Panc1 (cell line): Measurements from ENCODE around the gene SLC39A10. TPM values are rescaled to one million over a fixed set of nuclear protein-coding genes. Genes with fewer than 3 reads are reported as not detected.

Experiments used
- ATAC-seq: fragments of 200-7000 bp; cut with Tn5 transposase; 2 replicates; pipeline ENCODE4 v1.9.1; 2020; ENCODE audit warnings: mild to moderate bottlenecking, moderate library complexity
- BruUV-seq: library from RNA; stranded (reverse); fragments of 400-500 nt; replicated peaks from 2 replicates; lab custom pipeline; 2021; lab: Mats Ljungman, UMichigan
- CTCF ChIA-PET: fragments of 300-600 bp; sonication (Branson Sonifier 250); formaldehyde crosslinking; loops from one replicate; lab custom pipeline; 2022; ENCODE audit warnings: antibody characterized with exemption; lab: Charles Lee
- POLR2A ChIA-PET: fragments of 300-600 bp; sonication (Branson Sonifier 250); formaldehyde crosslinking; loops from one replicate; lab custom pipeline; 2022; ENCODE audit warnings: antibody characterized with exemption; lab: Charles Lee
- DNase-seq: peaks from one replicate; pipeline ENCODE4 v3.0.0-alpha.2; 2010; ENCODE audit warnings: low read depth, low spot score
- H3K27ac ChIP-seq: 2 replicates; pipeline ENCODE4 v1.5.1; 2011; ENCODE audit warnings: mild to moderate bottlenecking, low read length, inconsistent platforms
- H3K27me3 ChIP-seq: fragments of 200-500 bp; sonication (Bioruptor generic); 2 replicates; pipeline ENCODE4 v1.6.0; 2014; ENCODE audit warnings: low read length, inconsistent platforms; ENCODE audit not compliant: control insufficient read depth, insufficient read depth
- H3K36me3 ChIP-seq: fragments of 200-500 bp; sonication (Bioruptor generic); 2 replicates; pipeline ENCODE4 v1.5.1; 2014; ENCODE audit warnings: inconsistent platforms, mild to moderate bottlenecking, low read length, moderate library complexity; ENCODE audit not compliant: control insufficient read depth, insufficient read depth
- H3K4me1 ChIP-seq: 2 replicates; pipeline ENCODE4 v1.5.1; 2011; ENCODE audit warnings: inconsistent platforms, mild to moderate bottlenecking, low read length, moderate library complexity; ENCODE audit not compliant: control insufficient read depth, insufficient read depth
- H3K4me3 ChIP-seq, 2 experiments: 2 replicates each; pipeline ENCODE4 v1.5.1; 2011 to 2012; ENCODE audit warnings: low read depth in 2 of 2, low read length in 2 of 2, mild to moderate bottlenecking in 2 of 2, inconsistent platforms in 1 of 2, moderate library complexity in 1 of 2
- H3K9me3 ChIP-seq: fragments of 200-500 bp; sonication (Bioruptor generic); 2 replicates; pipeline ENCODE4 v1.5.1; 2014; ENCODE audit warnings: low read depth, mild to moderate bottlenecking, inconsistent platforms, low read length, moderate library complexity; ENCODE audit not compliant: control insufficient read depth, insufficient read depth
- CTCF ChIP-seq: fragments of 450-650 bp; IDR thresholded peaks from 2 replicates; pipeline ENCODE4 v1.5.1; 2017; ENCODE audit warnings: mild to moderate bottlenecking
- POLR2AphosphoS5 ChIP-seq: IDR thresholded peaks from 2 replicates; pipeline ENCODE4 v1.6.1; 2012; ENCODE audit warnings: mild to moderate bottlenecking, low read depth, low read length, moderate library complexity
- REST ChIP-seq, 2 experiments: IDR thresholded peaks; 2 replicates each; pipeline ENCODE4 v1.6.1; 2011 to 2012; ENCODE audit warnings: low read depth in 2 of 2, control low read depth in 1 of 2, low read length in 1 of 2, mild to moderate bottlenecking in 1 of 2, moderate library complexity in 1 of 2; ENCODE audit not compliant: insufficient read depth in 1 of 2
- SIN3A ChIP-seq: IDR thresholded peaks from 2 replicates; pipeline ENCODE4 v1.6.1; 2012; ENCODE audit warnings: low read depth, mild to moderate bottlenecking, low read length, moderate library complexity, borderline replicate concordance; ENCODE audit not compliant: insufficient read depth
- TCF7L2 ChIP-seq: IDR thresholded peaks from 2 replicates; pipeline ENCODE4 v1.6.1; 2011; ENCODE audit warnings: mild to moderate bottlenecking, low read depth, low read length, inconsistent platforms
- in situ Hi-C: cut with HindIII; loops from 2 replicates; pipeline ENCODE4 v1.10.0; 2016; ENCODE audit warnings: low sequenced_read_pairs, low pct_unique_long_range_greater_than_20kb
- intact Hi-C: fragments of 100-400 bp; cut with micrococcal nuclease; formaldehyde crosslinking; loops from one replicate; pipeline ENCODE4 v1.10.0; 2022; ENCODE audit not compliant: unreplicated experiment
- total RNA-seq: library from RNA; stranded (reverse); gene quantifications from one replicate; pipeline ENCODE4 v1.2.1, GENCODE V29; 2021; ENCODE audit not compliant: unreplicated experiment

The SLC39A10 gene
- total RNA-seq, 1 experiment from 2014 or later, result 45.9 TPM

- in situ Hi-C loops (no loop called here), intact Hi-C loops (loop anchor here (5.0 kb wide), 1 partner anchor 337 kb away; no protein-coding TSS in a partner anchor)
- peak overlapping the region; percentile 78 to 91 for H3K4me3 ChIP-seq
- ChIA-PET CTCF (no interaction called here), POLR2A (no interaction called here)
- peaks cover 3% of the 10 kb centered on the region for H3K36me3 ChIP-seq
- H3K27me3 ChIP-seq, result no peaks in the 10 kb centered on the region
- no peaks in the 10 kb centered on the region for H3K9me3 ChIP-seq
- peaks cover 27% of the 10 kb centered on the region for H3K4me1 ChIP-seq
- BruUV-seq, result no TSS peak
- DNase-seq (no peak), ATAC-seq (no peak)
- TF ChIP-seq SIN3A, result no peak
- no peak for TF ChIP-seq CTCF
- no peak for TF ChIP-seq REST (IDR thresholded peaks at IDR 0.05; ENCODE audit: insufficient read depth in 1 of 2, low read depth in 2 of 2, low read length in 1 of 2)
- no peak for TF ChIP-seq TCF7L2
- no peak for TF ChIP-seq POLR2AphosphoS5
- peak overlapping the region; percentile 91 for H3K27ac ChIP-seq
Observed at GRCh38 chr2:195659114-195659513, 2.1 kb downstream of the SLC39A10 start.

GRCh38 chr2:195659982-195660890 is 3.2 kb downstream of the SLC39A10 start:
- Histone ChIP-seq H3K36me3 (peaks cover 3% of the 10 kb centered on the region), H3K4me1 (peaks cover 27% of the 10 kb centered on the region), H3K27ac (peak overlapping the region; percentile 91), H3K9me3 (no peaks in the 10 kb centered on the region), H3K27me3 (no peaks in the 10 kb centered on the region), H3K4me3 (peak overlapping the region; percentile 78 to 91)
- ChIA-PET CTCF (interaction anchor here (0.6 to 0.8 kb wide), 2 partner anchors 175 to 334 kb away, joined by 3 to 5 read pairs; no protein-coding TSS in a partner anchor), POLR2A (interaction anchor here (0.6 kb wide), 2 partner anchors 809 to 1102 kb away, joined by 3 read pairs; no protein-coding TSS in a partner anchor)
- BruUV-seq, result no TSS peak
- intact Hi-C loops (loop anchor here (5.0 kb wide), 3 partner anchors 83 to 407 kb away; partner anchors contain the start of gene DNAH7), in situ Hi-C loops (no loop called here)
- ATAC-seq (no peak), DNase-seq (peak; percentile 48)
- TF ChIP-seq REST (IDR thresholded peaks at IDR 0.05; ENCODE audit: insufficient read depth in 1 of 2, low read depth in 2 of 2, low read length in 1 of 2), result no peak
- peak; percentile 81; the same call in 1 of the 2 replicates for TF ChIP-seq CTCF
- no peak for TF ChIP-seq TCF7L2
- TF ChIP-seq POLR2AphosphoS5, result peak; percentile 27; the same call in 1 of the 2 replicates
- TF ChIP-seq SIN3A, result no peak
